Ecto neural progenitor cell (in vitro differentiated cells): ENCODE results near the gene MPDZ.

Experiments used
- DNase-seq: peaks from one replicate; pipeline ENCODE4 v3.0.0-alpha.2; 2018; ENCODE audit warnings: low spot score

The MPDZ gene

GRCh38 chr9:13175732-13176131, 103.8 kb downstream of the MPDZ start:
- no peak for DNase-seq

GRCh38 chr9:13174906-13175639, 104.4 kb downstream of the MPDZ start:
- no peak for DNase-seq

- DNase-seq: no peak
Observed at GRCh38 chr9:13173553-13173952, 105.9 kb downstream of the MPDZ start.

GRCh38 chr9:13171261-13171660, 108.2 kb downstream of the MPDZ start:
- DNase-seq: no peak

GRCh38 chr9:13166996-13167395, 112.5 kb downstream of the MPDZ start:
- DNase-seq: no peak

GRCh38 chr9:13165956-13166355, 113.5 kb downstream of the MPDZ start:
- DNase-seq: no peak

- no peak for DNase-seq
Observed at GRCh38 chr9:13165236-13165945, 114.1 kb downstream of the MPDZ start.

- DNase-seq: no peak
Observed at GRCh38 chr9:13163946-13164345, 115.5 kb downstream of the MPDZ start.

GRCh38 chr9:13163287-13163686, 116.2 kb downstream of the MPDZ start:
- DNase-seq: no peak

- DNase-seq: no peak
Observed at GRCh38 chr9:13160051-13160450, 119.4 kb downstream of the MPDZ start.

- DNase-seq: no peak
Observed at GRCh38 chr9:13158986-13159385, 120.5 kb downstream of the MPDZ start.

- DNase-seq: no peak
Observed at GRCh38 chr9:13151489-13151888, 128.0 kb downstream of the MPDZ start.

- no peak for DNase-seq
Observed at GRCh38 chr9:13149454-13149853, 130.0 kb downstream of the MPDZ start.

- no peak for DNase-seq
Observed at GRCh38 chr9:13146840-13147239, 132.7 kb downstream of the MPDZ start.

- no peak for DNase-seq
Observed at GRCh38 chr9:13145340-13145739, 134.2 kb downstream of the MPDZ start.

- no peak for DNase-seq
Observed at GRCh38 chr9:13144166-13144775, 135.2 kb downstream of the MPDZ start.

- no peak for DNase-seq
Observed at GRCh38 chr9:13143281-13143680, 136.2 kb downstream of the MPDZ start.

- DNase-seq: no peak
Observed at GRCh38 chr9:13142776-13143175, 136.7 kb downstream of the MPDZ start.

GRCh38 chr9:13141629-13142028, 137.9 kb downstream of the MPDZ start:
- no peak for DNase-seq

- DNase-seq: no peak
Observed at GRCh38 chr9:13140843-13141592, 138.5 kb downstream of the MPDZ start.

GRCh38 chr9:13139641-13140171, 139.8 kb downstream of the MPDZ start:
- no peak for DNase-seq

- no peak for DNase-seq
Observed at GRCh38 chr9:13137426-13137825, 142.1 kb downstream of the MPDZ start.
